Lower leg skin (tissue), 4 donors: ENCODE measurements around the gene MAGEC1. TPM values are rescaled to one million over a fixed set of nuclear protein-coding genes. Genes with fewer than 3 reads are reported as not detected.
"Not testable (repeated sequence)": the region's sequence is repeated elsewhere in the genome, so short reads cannot be mapped to it uniquely, and the experiment has no call there.

Experiments
- DNase-seq, 2 donors: peaks; one replicate each; pipeline ENCODE4 v3.0.0-alpha.2; 2019; ENCODE audit warnings: low spot score in 2 of 2
- H3K4me3 ChIP-seq: fragments of 200-600 bp; sonication (generic); 2 replicates; pipeline ENCODE4 v1.5.1; 2017; ENCODE audit warnings: mild to moderate bottlenecking, low read depth; ENCODE audit not compliant: poor library complexity, severe bottlenecking
- CTCF ChIP-seq, 3 donors: fragments of 450-650 bp; IDR thresholded peaks; one replicate each; pipeline ENCODE4 v1.5.1; 2016; ENCODE audit warnings: antibody characterized with exemption in 3 of 3, mild to moderate bottlenecking in 3 of 3, moderate library complexity in 2 of 3
- POLR2A ChIP-seq, 2 donors: fragments of 450-650 bp; IDR thresholded peaks; one replicate each; pipeline ENCODE4 v1.6.1; 2016 to 2017; ENCODE audit warnings: antibody characterized with exemption in 2 of 2, mild to moderate bottlenecking in 1 of 2, moderate library complexity in 1 of 2
- WGBS, 2 donors: methylation state at CpG; one replicate each; pipeline ENCODE4 v1.1.5; 2018; 5-methylcytosine and 5-hydroxymethylcytosine counted together
- intact Hi-C: fragments of 100-400 bp; cut with DNase I; formaldehyde crosslinking; loops from one replicate; pipeline ENCODE4 v1.15.0; 2023; ENCODE audit warnings: low total_unique reads
- total RNA-seq, 4 donors: library from RNA; depleted of rRNA; stranded (reverse); fragments of >200 nt; gene quantifications; one replicate each; pipeline ENCODE4 v1.1.0, GENCODE V29; 2016

The MAGEC1 gene
- total RNA-seq, result not detected

DNA sequence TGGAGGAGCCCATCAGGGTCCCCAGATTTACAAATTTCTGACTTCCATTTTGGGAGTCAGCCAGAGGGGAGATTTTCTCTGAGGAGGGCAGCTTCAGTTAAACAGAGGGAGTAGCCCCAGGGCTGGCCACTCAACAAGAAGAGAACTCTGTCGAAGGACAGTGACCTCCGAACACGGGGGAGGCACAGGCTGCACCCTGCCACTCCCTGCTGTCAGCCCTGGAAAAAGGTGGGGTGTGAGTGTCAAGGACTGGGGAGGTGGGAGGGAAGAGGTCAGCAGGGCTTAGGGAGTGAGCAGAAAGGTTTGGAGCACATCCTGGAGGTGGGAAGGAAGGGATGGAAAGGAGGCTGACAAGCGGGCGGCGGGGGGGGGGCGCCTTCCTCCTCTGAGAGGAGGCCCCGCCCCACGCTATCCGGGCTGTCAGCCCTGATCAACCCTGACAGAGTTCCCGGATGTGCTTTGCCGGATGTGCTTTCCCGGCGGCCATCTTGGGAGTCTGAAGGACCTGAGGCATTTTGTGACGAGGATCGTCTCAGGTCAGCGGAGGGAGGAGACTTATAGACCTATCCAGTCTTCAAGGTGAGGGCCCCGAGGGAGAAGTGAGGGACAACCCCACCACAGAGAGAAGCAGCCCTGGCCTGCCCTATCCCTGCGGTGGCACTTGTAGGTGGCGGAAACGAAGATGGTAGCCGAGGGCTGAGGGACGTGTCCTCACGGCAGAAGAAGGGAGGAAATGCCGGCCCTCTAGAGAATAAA is at the start of gene MAGEC1:
Gene MAGEC1 (plus strand): TSS at position 495 of the 756 bp plus-strand sequence. CDS start 1,179 bp downstream, outside the sequence.
- TF ChIP-seq CTCF (IDR thresholded peaks at IDR 0.05) (no peak), POLR2A (IDR thresholded peaks at IDR 0.05) (no peak)
- intact Hi-C loops, result no loop called here
- peak in 1 of 2 donors; percentile 60 for DNase-seq
- H3K4me3 ChIP-seq, result no peak within 1 kb of the TSS
- WGBS, 2 donors, result 89 to 90% methylated on average over 18 to 25 of the region's 25 CpGs

- 26 to 51% methylated on average over 3 of the region's 3 CpGs for WGBS, 2 donors
- no peak for DNase-seq
- intact Hi-C loops, result no loop called here
- no peak overlapping the region for H3K4me3 ChIP-seq
- no peak for TF ChIP-seq CTCF (IDR thresholded peaks at IDR 0.05)
- no peak for TF ChIP-seq POLR2A (IDR thresholded peaks at IDR 0.05)
These were observed 46.2 kb upstream of the MAGEC1 start for GRCh38 chrX:141857479-141857878.

DNA sequence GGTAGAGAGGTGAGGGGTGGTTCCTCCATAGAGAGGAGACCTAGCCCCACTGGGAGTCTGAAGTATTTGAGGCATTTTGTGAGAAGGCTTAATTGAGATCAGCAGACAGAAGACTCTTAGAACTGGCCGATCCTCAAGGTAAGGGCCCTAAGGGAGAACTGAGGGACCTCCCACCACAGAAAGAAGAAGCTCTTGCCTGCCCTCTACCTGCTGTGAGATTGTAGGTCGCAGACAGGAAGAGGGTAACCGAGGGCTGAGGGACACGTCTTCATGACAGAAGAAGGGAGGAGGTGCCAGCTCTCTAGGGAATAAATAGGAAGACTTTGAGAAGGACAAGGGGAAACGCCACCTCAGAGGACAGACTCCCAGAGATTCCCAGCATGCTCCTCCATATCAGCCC is 24.1 kb upstream of the MAGEC1 start:
- WGBS, 2 donors, result 60 to 71% methylated on average over 5 of the region's 5 CpGs
- TF ChIP-seq CTCF (IDR thresholded peaks at IDR 0.05) (no peak), POLR2A (IDR thresholded peaks at IDR 0.05) (no peak)
- no peak for DNase-seq
- intact Hi-C loops, result no loop called here
- no peak overlapping the region for H3K4me3 ChIP-seq

DNA sequence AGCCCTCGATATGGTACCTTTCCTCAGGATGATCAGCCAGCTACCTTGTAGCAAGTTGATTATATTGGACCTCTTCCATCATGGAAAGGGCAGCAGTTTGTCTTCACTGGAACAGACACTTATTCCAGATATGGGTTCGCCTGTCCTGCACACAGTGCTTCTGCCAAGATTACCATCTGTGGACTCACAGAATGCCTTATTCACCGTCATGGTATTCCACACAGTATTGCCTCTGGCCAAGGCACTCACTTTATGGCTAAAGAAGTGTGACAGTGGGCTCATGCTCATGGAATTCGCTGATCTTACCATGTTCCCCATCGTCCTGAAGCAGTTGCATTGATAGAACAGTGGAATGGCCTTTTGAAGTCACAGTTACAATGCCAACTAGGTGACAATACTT is 14.9 kb upstream of the MAGEC1 start:
- intact Hi-C loops, result not testable (repeated sequence)
- WGBS, 2 donors, result 60 to 65% methylated on average over 3 to 5 of the region's 5 CpGs

GRCh38 chrX:141894733-141895132 is 9.0 kb upstream of the MAGEC1 start:
- intact Hi-C loops, result no loop called here
- no peak for DNase-seq
- 78% methylated on average over 5 to 7 of the region's 7 CpGs for WGBS, 2 donors
- no peak for TF ChIP-seq CTCF (IDR thresholded peaks at IDR 0.05)
- TF ChIP-seq POLR2A (IDR thresholded peaks at IDR 0.05), result no peak
- no peak overlapping the region for H3K4me3 ChIP-seq

More for the DNA sequence above, 14.9 kb upstream of the MAGEC1 start:
- H3K4me3 ChIP-seq, DNase-seq: not testable (repeated sequence)

- intact Hi-C loops, result no loop called here
- no peak for DNase-seq
- no peak overlapping the region for H3K4me3 ChIP-seq
- WGBS, 2 donors, result 84 to 91% methylated on average over 2 of the region's 2 CpGs
- TF ChIP-seq POLR2A (IDR thresholded peaks at IDR 0.05) (no peak), CTCF (IDR thresholded peaks at IDR 0.05) (no peak)
These were observed 6.0 kb upstream of the MAGEC1 start for GRCh38 chrX:141897690-141898089.
